Urinary bladder (tissue), 4 donors: ENCODE results near the gene CDKN2D. TPM values are rescaled to one million over a fixed set of nuclear protein-coding genes. Genes with fewer than 3 reads are reported as not detected.

Experiments used
- DNase-seq: peaks from one replicate; pipeline ENCODE4 v3.0.0-alpha.2; 2015; ENCODE audit errors: extremely low spot score
- H3K27ac ChIP-seq: one replicate; pipeline ENCODE4 v1.5.1; 2013; ENCODE audit warnings: low read depth, mild to moderate bottlenecking, moderate library complexity
- H3K36me3 ChIP-seq: one replicate; pipeline ENCODE4 v1.6.1; 2013; ENCODE audit warnings: mild to moderate bottlenecking, moderate library complexity; ENCODE audit not compliant: insufficient read depth
- H3K4me1 ChIP-seq: one replicate; pipeline ENCODE4 v1.6.1; 2013; ENCODE audit warnings: mild to moderate bottlenecking, moderate library complexity; ENCODE audit not compliant: insufficient read depth
- H3K4me3 ChIP-seq: one replicate; pipeline ENCODE4 v1.5.1; 2013; ENCODE audit warnings: low read depth, low read length
- WGBS: extraction: QIAGEN DNeasy Blood & Tissue Kit; methylation state at CpG from one replicate; pipeline ENCODE4 v1.1.7; 2013; 5-methylcytosine and 5-hydroxymethylcytosine counted together
- polyA plus RNA-seq: library from polyadenylated mRNA; stranded (reverse); fragments of 200-250 nt; gene quantifications from one replicate; pipeline ENCODE4 v1.2.3, GENCODE V29; 2013
- total RNA-seq: library from RNA; depleted of rRNA; stranded (reverse); fragments of >200 nt; gene quantifications from one replicate; pipeline ENCODE4 v1.2.3, GENCODE V29; 2014
- donor health status: healthy with polysubstance abuse.
- donor health status: healthy.

The CDKN2D gene
- total and polyA plus RNA-seq, 2 donors: 6.2 to 24.7 TPM

DNA sequence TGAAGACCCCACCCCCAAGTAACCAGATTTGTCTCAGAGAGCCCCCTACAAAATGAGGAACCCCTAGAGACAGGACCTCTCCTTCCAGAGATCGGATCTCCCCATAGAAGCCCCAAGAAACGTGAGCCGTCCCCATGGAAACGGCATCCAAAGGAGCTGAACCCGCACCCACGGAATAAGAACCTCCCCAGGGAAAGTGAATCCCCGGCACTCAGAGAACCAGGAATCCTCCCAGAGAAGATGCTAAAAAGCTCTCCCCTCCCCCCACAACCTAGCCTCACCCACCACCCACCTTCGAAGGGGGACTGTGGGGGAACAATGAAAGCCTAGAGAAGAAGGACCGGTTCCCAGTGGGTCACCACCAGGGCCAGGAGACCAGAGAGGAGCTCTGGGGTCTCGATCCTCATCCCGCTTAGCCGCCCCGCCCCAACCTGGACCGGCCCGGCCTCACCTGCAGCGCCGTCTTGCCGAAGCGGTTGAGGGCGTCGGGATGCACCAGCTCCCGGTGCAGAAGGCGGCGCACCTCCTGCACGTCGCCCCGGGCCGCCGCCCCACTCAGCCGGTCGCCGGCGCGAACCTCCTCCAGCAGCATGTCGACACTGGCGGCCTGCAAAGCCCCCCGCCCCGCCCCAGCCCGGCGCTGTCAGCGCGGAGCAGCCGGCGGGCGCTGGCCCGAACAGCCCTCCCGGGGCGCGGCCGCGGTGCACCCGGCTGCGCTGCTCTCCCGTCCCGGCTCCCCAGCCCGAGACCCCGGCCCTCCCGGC lies 535 bp downstream of the CDKN2D start:
- 2% methylated on average over 58 of the region's 58 CpGs for WGBS
- DNase-seq: no peak
- H3K4me1 ChIP-seq: no peaks in the 10 kb centered on the region
- H3K36me3 ChIP-seq: no peaks in the 10 kb centered on the region
- H3K4me3 ChIP-seq: peak overlapping the region; percentile 72
- H3K27ac ChIP-seq: peak overlapping the region; percentile 65

DNA sequence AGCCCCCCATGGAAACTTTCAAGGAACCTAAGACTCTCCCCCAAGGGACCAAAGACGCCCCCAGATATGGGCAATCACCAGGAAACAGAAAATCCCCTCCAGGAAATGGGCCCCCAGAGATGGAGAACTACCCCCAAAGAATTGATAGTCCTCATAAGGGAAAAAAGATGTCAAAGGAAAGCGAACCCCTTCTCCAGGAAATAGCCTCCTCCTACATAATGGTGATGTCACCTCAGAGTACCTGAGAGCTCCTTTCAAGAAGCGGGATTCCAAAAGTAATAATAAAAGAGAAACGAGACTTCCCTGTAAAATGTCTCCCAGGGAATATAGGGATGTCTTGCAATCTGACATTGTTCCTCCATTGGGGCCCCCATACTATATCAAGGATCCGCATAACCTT lies 1.1 kb downstream of the CDKN2D start:
- peak overlapping the region; percentile 72 for H3K4me3 ChIP-seq
- no peaks in the 10 kb centered on the region for H3K36me3 ChIP-seq
- DNase-seq: no peak
- no peak overlapping the region for H3K27ac ChIP-seq
- WGBS: 39% methylated on average over 5 of the region's 5 CpGs
- no peaks in the 10 kb centered on the region for H3K4me1 ChIP-seq

DNA sequence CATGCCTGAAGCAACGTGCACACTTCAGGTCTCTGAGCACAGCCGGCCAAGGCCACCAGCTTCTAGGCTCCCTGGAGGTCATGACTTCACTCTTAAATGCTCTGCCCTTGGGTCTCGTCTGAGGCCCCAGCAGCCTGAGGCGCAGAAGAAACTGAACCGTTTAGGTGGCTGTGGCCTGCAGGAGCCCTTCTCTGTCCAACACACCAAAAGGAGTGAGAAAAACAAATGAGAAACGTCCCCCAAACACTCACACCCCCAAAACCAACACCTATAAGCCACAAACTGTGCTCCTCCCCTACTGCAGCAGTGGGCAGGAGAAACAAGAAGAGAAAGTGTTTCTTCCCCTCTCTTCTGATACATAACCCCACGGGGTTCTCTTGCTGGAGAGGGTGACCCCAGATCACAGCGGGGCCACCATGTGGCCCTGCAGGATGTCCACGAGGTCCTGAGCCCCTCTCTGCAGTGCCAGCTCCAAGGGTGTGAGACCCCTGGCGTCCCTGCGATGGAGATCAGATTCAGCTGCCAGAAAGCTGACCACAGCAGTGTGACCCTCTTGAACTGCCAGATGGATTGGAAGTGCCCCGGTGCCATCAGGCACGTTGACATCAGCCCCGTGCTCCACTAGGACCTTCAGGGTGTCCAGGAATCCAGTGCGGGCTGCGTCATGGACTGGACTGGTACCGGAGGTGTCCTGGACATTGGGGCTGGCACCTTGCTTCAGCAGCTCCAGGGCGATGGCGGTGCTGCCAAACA lies 1.9 kb downstream of the CDKN2D start:
- 64% methylated on average over 19 of the region's 19 CpGs for WGBS
- H3K27ac ChIP-seq: peak overlapping the region; percentile 39
- H3K36me3 ChIP-seq: no peaks in the 10 kb centered on the region
- no peaks in the 10 kb centered on the region for H3K4me1 ChIP-seq
- no peak overlapping the region for H3K4me3 ChIP-seq
- no peak for DNase-seq

DNA sequence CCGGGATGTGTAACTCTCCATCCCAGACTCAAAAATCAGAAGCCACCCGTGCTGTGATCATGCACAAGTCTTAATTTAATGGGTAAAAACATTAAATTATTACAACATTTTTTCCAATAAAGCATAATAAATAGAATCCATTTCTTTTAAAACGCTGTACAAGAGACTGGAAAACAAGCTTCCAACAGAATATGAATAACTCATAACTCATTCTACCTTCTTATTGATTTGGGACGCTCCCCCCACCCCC lies 2.4 kb downstream of the CDKN2D start:
- no peaks in the 10 kb centered on the region for H3K4me1 ChIP-seq
- no peak for DNase-seq
- H3K27ac ChIP-seq: peak overlapping the region; percentile 57
- 9% methylated on average over 4 of the region's 4 CpGs for WGBS
- peak overlapping the region; percentile 80 for H3K4me3 ChIP-seq
- H3K36me3 ChIP-seq: no peaks in the 10 kb centered on the region

DNA sequence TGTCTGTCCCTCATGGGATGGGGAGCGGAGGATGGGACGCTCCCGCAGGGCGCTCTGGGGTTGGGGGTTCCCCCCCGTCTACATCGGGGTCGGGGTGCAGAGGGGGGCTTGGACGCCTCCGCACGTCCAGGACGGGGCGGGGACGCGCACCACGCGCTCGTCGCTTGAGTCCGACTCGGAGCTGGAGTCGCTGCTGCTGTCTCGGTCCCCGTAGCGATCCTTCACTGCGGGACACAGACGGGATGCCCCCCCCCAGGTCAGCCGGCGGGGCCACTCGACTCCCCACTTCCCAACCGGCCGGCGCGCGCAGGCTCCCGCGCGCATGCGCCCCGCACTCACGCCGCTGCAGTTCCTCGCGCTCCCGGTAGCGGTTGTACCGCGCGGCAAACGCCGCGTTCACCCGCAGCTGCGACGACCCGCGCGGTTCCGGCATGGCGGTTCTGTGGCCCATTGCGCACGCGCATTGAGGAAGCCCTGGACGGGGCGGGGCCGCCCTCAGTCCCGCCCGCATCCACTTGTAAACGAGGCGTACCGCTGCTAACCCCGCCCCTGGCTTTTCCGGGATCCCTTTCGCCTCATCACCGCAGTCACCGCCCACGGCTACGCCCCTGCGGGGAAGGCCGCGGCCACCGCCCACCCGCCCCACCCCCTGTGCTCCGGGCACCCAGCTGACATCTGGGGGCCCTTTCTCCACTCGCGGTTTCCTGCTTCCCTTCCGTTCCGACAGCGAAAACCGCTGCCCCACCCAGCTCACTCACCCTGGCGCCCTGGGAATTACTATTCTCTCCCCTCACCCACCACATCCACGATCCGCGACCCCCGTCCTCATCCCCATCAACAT lies 3.0 kb downstream of the CDKN2D start, which contains the start of gene KRI1:
KRI1 (minus strand) TSS at position 444 of the 841 bp plus-strand sequence; CDS start at position 433, 11 bp downstream.
- Histone ChIP-seq H3K4me3 (peak within 1 kb of the TSS; percentile 80), H3K27ac (peak within 1 kb of the TSS; percentile 85), H3K36me3 (no peaks in the 10 kb centered on the region), H3K4me1 (no peaks in the 10 kb centered on the region)
- DNase-seq: peak; percentile 90
- WGBS: under 1% methylated on average over 94 of the region's 94 CpGs

DNA sequence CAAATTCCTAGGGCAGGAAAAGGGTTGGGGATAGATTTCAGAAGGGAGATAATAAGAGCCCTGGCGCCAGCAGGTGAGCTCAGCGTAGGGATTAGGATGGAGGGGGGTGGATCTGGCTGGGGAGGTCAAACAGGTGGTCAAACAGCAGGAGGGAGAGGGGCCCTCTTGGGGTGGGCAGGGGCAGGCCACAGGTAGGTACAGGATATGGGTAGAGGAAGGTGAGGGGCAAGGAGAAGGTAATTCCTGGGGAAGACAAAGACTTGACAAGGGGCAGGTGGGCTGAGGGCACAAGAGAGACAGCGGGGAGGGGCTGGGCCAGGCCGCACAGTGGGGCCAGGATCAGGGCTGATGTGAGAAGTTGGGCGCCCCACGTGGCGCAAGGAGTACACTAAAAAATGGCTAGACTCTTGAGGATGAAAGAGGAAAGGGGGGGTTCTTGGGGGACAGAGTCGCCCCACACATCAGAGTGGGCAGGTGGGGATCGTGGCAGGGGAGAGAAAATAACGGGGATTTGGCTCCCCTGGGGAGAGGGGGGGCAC lies 3.7 kb downstream of the CDKN2D start:
- DNase-seq: no peak
- 12% methylated on average over 10 of the region's 10 CpGs for WGBS

DNA sequence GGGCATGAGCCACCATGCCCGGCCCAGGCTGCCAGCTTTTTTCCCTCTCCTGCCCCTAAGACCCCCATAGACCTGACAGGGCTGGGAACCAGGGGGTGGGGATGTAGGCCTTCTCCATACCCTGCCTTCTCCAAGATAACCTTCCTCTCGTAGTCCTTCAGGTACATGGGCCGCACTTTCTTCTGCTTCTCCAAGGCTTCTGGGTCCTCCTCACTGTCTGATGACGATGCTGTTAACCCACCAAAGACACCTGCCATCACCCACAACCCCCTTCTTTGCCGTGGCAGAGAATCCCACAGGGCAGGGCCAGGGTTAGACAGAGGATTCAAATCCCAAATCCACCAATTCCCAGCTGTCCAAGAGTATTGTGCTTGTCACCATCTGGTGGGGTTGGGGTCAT lies 6.2 kb downstream of the CDKN2D start:
- WGBS: 93% methylated on average over 5 of the region's 5 CpGs

More for the DNA sequence above, 3.7 kb downstream of the CDKN2D start:
- Histone ChIP-seq H3K36me3 (no peaks in the 10 kb centered on the region), H3K4me3 (peak overlapping the region; percentile 80), H3K27ac (peak overlapping the region; percentile 85), H3K4me1 (no peaks in the 10 kb centered on the region)

DNA sequence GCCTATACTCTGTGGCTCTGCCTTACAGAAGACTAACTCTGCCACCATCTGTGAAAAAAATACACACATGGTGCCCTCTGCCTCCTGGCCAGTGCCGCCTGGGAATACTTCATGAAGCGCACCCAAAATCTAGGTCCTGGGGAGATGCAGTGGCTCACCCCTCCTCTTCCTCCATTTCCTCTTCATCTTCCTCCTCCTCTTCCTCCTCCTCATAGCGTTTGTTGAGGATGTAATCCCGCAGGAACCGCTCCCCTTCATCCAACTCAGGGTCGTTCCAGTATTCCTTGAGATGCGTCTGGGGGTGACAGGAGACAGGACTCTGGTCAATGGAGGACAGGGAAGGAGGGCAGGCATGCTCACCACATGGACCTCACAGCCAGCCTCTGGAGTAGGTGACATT lies 8.6 kb downstream of the CDKN2D start:
- no peaks in the 10 kb centered on the region for H3K4me1 ChIP-seq
- 92% methylated on average over 7 of the region's 7 CpGs for WGBS
- H3K36me3 ChIP-seq: no peaks in the 10 kb centered on the region
- no peak for DNase-seq
- H3K27ac ChIP-seq: no peak overlapping the region
- H3K4me3 ChIP-seq: no peak overlapping the region

More for the DNA sequence above, 6.2 kb downstream of the CDKN2D start:
- Histone ChIP-seq H3K27ac (no peak overlapping the region), H3K36me3 (no peaks in the 10 kb centered on the region), H3K4me3 (no peak overlapping the region), H3K4me1 (no peaks in the 10 kb centered on the region)
- no peak for DNase-seq

DNA sequence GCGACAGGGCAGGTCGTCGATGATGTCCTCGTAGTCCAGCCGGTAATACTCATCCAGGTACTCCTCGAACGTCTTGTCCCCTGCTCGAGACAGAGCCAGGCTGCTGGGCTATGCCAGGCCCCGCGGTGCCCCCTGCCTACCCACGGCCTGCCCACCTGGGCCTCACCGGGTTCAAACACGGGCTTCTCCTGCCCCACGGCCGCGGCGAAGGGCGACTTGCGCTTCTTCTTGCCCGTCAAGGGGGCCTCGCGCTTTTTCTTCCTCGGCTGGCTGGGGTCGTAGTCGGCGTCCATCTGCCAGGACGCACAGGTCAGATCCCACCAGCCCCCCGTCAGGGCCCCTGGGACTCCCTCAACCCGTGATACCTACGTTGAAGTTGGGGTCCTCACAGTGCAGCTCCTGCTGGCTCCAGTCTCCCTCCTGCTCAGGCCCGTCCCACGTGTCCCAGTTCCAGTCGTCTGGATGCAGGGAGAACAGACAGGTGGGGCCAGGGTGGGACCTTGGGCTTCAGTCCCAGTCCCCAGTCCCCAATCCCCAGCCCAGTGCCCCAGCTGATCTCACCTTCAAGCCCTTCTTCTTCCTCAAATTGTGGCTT lies 11.1 kb downstream of the CDKN2D start:
- WGBS: 94% methylated on average over 33 of the region's 33 CpGs
- Histone ChIP-seq H3K4me1 (no peaks in the 10 kb centered on the region), H3K36me3 (no peaks in the 10 kb centered on the region), H3K4me3 (no peak overlapping the region), H3K27ac (no peak overlapping the region)
- DNase-seq: no peak

DNA sequence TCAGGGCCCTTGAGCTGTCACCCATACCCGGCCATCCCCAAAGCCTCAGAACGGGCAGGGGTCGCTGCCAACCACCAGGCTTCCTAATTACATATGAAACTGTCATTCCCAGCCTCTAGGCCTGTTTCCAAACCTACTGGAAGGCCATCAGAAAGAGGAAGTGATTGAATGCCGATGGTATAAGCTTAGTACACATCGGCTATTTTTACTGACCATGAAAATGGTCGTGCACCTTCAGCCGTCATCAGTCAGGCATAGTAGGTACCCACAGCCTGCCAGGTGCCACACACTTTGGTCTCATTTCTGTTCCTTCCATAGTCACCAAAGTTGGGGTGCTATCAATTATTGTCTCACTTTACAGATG lies 13.2 kb downstream of the CDKN2D start:
- WGBS: 87% methylated on average over 7 of the region's 7 CpGs
- Histone ChIP-seq H3K36me3 (no peaks in the 10 kb centered on the region), H3K4me3 (no peak overlapping the region), H3K27ac (no peak overlapping the region), H3K4me1 (no peaks in the 10 kb centered on the region)
- no peak for DNase-seq

DNA sequence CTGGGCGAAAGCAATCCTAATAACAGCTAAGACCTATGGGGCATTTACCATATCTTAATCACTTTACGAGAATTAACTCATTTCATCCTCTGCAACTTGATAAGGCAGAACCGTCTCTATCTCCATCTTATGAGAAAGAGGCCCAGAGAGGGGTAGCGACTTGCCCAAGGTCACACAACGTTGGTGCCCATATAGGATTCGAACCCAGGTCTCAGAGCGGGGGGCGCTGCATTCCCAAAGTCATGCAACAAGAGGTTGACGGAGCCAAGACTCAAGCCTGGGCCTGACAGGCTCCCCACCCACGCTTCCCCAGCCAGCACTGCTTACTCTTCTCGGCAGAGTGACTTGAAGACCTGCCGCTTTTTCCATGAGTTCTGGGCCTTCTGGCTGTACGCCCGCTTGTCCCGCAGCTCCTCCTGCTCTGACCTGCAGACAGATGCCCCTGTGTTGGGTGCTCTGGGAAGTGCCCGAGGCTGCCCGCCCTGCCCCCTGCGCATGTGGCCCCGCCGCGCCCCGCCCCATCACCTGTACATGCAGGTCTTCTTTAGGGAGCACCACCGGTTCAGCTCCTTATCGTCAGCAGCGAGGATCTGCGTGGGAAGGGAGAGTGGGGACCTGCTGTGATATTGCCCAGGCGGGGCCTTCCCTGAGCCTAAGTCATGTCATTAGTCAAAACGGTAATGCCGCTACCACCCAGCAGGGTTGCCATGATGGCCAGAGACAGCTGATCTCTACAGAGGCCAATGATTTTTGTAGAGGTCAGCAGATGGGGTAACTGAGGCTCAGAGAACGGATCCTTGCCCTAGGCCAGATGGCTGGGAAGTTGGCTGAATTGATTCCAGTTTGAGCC lies 13.8 kb downstream of the CDKN2D start:
- H3K27ac ChIP-seq: no peak overlapping the region
- 80% methylated on average over 30 of the region's 30 CpGs for WGBS
- H3K4me1 ChIP-seq: no peaks in the 10 kb centered on the region
- H3K36me3 ChIP-seq: no peaks in the 10 kb centered on the region
- H3K4me3 ChIP-seq: no peak overlapping the region
- DNase-seq: no peak

DNA sequence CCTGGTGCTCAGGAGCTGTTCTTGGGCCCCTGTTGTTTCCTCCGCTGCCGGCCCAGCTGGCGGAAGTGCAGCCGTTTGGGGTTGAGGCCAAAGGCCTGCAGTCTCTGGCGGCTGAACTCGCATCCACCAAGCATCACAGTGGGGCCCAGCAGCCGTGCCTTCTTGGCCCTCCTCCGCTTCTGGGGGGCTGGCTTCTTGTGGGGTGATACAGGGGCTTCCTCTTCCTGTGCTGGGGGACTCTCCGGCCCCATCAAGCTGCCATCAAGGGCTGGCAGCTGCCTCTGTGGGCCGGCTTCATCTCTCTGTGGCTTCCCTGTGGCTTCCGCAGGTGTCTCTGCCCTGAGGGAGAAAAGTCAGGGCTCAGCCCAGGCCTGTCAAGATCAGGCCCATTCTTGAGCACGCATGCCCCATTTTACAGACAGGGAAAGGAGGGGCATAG lies 14.8 kb downstream of the CDKN2D start:
- Histone ChIP-seq H3K4me3 (no peak overlapping the region), H3K4me1 (no peaks in the 10 kb centered on the region), H3K36me3 (no peaks in the 10 kb centered on the region), H3K27ac (no peak overlapping the region)
- no peak for DNase-seq
- WGBS: 61% methylated on average over 12 of the region's 12 CpGs
